HG03039 (cell line): ENCODE results near the gene OVCA2.

Experiments used
- ATAC-seq: cut with Tn5 transposase; IDR thresholded peaks from one replicate; pipeline ENCODE4 v1.9.1; 2021; ENCODE audit warnings: mild to moderate bottlenecking, moderate library complexity; ENCODE audit not compliant: unreplicated experiment

The OVCA2 gene

GRCh38 chr17:2082003-2082781 lies 40.4 kb downstream of the OVCA2 start:
- no peak for ATAC-seq

- ATAC-seq = no peak
Observed at GRCh38 chr17:2083613-2084035, 41.8 kb downstream of the OVCA2 start.

GRCh38 chr17:2084036-2084765 lies 42.4 kb downstream of the OVCA2 start:
- no peak for ATAC-seq

GRCh38 chr17:2084766-2085647 lies 43.2 kb downstream of the OVCA2 start:
- ATAC-seq = no peak

GRCh38 chr17:2085648-2085949 lies 43.8 kb downstream of the OVCA2 start:
- ATAC-seq = no peak

- ATAC-seq = no peak
Observed at GRCh38 chr17:2086306-2086705, 44.5 kb downstream of the OVCA2 start.

- ATAC-seq = no peak
Observed at GRCh38 chr17:2087597-2088211, 45.9 kb downstream of the OVCA2 start.

GRCh38 chr17:2089021-2089422 lies 47.2 kb downstream of the OVCA2 start:
- peak; percentile 10 for ATAC-seq

- ATAC-seq = no peak
Observed at GRCh38 chr17:2090210-2090641, 48.4 kb downstream of the OVCA2 start.

- ATAC-seq = no peak
Observed at GRCh38 chr17:2090804-2091534, 49.1 kb downstream of the OVCA2 start.

- no peak for ATAC-seq
Observed at GRCh38 chr17:2092253-2092652, 50.4 kb downstream of the OVCA2 start.
